ENCODE measurements around the gene KRT78.

Gene KRT78

DNA sequence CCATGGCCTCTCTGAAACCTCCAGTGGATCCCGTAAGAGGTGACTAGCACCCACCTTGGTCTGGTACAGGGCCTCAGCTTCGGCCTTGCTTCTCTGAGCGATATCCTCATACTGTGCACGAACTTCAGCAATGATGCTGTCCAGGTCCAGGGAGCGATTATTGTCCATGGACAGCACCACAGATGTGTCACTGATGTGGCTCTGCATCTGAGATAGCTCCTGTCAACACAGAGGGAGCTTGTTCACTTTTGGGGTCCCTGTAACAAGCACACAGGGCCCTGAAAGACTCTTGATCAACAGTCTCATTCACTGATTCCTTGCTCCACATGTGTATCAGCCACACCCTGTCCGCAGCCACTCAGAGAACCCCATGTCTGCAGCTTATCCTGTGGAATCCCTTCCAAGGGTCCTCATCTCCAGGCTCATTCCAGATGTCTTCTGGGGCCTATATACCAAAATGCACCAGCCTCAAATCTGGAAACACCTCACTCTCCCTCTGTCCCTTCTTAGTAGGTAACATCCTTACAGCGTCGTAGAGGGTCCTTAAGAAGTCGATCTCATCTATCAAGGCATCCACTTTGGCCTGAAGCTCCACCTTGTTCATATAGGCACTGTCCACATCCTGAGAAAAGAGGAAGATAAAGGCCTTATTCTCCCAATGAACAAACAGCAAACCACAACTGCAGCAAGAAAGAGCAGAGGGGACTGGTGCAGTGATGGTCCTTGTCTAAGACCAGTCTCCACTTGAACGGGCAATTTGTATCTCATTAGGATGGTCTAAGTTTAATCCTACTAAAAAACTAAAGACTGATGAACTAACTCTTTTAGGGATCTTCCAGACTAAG lies 56.4 kb downstream of the KRT78 start:
- Mint-ChIP-seq H3K27me3 (ENCODE audit: low read depth) (peaks cover 41% of the 10 kb centered on the region), H3K4me3 (no peak overlapping the region), H3K36me3 (ENCODE audit: low read depth) (no peaks in the 10 kb centered on the region), H3K27ac (no peak overlapping the region), H3K9me3 (no peaks in the 10 kb centered on the region), H3K4me1 (no peaks in the 10 kb centered on the region)
- TF ChIP-seq, protein P1, sequence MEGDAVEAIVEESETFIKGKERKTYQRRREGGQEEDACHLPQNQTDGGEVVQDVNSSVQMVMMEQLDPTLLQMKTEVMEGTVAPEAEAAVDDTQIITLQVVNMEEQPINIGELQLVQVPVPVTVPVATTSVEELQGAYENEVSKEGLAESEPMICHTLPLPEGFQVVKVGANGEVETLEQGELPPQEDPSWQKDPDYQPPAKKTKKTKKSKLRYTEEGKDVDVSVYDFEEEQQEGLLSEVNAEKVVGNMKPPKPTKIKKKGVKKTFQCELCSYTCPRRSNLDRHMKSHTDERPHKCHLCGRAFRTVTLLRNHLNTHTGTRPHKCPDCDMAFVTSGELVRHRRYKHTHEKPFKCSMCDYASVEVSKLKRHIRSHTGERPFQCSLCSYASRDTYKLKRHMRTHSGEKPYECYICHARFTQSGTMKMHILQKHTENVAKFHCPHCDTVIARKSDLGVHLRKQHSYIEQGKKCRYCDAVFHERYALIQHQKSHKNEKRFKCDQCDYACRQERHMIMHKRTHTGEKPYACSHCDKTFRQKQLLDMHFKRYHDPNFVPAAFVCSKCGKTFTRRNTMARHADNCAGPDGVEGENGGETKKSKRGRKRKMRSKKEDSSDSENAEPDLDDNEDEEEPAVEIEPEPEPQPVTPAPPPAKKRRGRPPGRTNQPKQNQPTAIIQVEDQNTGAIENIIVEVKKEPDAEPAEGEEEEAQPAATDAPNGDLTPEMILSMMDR (IDR thresholded peaks at IDR 0.05; ENCODE audit: unreplicated experiment in 3 of 3), result no peak

DNA sequence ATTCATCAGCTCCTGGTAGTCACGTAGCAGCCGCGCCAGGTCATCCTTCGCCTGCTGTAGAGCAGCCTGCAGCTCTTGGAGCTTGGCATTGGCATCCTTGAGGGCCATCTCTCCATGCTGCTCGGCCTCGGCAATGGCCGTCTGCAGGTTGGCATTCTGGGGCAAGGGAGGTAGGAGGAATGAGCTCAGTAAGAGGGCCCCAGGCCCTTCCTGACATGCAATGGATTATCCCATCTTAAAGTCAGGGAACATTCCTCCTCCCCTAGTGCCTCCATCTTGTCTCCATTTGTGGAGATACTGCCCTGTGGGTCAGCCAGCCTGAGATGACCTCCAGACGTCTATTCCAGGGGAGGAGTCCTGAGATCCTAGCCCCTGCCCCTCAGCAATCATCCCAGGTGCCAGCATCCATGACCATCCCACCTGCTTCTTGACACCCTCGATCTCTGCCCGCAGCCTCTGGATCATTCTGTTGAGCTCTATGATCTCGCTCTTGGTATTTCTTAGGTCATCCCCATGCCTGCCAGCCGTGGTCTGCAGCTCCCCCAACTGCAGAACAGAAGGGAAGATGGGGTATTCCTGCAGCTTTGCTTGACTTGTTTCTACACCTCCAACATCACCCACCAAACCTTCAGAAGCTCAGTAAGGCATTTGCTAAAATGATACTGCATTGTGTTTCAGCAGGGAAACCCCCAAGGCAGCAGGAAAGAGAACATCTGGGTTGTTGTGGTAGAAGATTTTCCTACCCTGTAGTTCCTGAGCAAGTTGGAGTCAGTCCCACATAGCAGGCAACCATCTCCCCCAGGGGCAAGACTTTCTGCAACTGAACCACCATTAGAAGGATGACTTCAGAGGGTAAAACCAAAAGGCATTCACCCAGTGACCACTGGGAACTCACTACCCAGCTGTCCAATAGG lies 57.3 kb downstream of the KRT78 start:
- H3K9me3 Mint-ChIP-seq, result no peaks in the 10 kb centered on the region
- TF ChIP-seq, protein P1 (IDR thresholded peaks at IDR 0.05; ENCODE audit: unreplicated experiment in 3 of 3), result no peak
- no peak overlapping the region for H3K27ac Mint-ChIP-seq
- peaks cover 45% of the 10 kb centered on the region for H3K27me3 Mint-ChIP-seq (ENCODE audit: low read depth)
- no peak overlapping the region for H3K4me3 Mint-ChIP-seq
- H3K36me3 Mint-ChIP-seq (ENCODE audit: low read depth), result no peaks in the 10 kb centered on the region
- no peaks in the 10 kb centered on the region for H3K4me1 Mint-ChIP-seq

DNA sequence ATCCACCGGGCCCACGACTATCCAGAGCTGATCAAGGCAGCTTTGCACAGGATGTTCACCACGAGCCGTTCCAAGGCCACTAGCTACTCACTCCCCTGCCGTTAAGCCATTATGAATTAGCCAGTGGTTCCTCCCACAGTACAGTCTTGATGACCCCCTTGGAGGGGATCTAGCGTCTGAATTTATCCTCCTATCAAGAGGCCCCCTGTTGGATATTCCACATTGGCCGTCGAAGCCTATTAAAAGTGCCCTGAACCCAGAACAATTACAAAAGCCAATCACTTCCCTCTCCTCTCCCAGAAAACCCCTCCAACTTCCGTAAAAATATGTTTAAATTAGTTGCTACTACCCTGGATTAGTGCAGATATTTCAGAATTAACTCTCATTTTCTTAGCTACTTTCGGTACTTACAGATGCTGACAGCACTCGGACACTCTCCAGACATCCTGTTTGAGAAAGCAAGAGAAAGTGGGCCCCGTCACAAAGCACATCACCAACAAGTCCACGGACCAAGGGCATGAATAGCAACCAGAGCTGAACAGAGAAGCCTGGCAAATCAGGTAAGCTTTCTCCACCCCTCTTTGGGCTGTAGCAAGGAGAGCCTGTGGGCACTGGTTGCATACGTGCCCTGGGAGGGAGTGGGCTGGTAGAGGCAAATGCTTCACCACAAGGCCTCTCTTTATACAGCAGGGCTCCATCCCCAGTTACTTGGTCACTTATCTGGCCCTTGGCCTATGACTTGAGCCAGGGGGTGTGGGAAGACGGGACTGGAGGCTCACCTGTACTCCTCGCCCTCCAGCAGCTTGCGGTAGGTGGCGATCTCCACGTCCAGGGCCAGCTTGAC lies 58.1 kb downstream of the KRT78 start:
- TF ChIP-seq, protein P1 (IDR thresholded peaks at IDR 0.05; ENCODE audit: unreplicated experiment in 3 of 3), result no peak
- Mint-ChIP-seq H3K36me3 (ENCODE audit: low read depth) (no peaks in the 10 kb centered on the region), H3K27me3 (ENCODE audit: low read depth) (peaks cover 47% of the 10 kb centered on the region), H3K4me3 (no peak overlapping the region), H3K27ac (no peak overlapping the region), H3K9me3 (no peaks in the 10 kb centered on the region), H3K4me1 (no peaks in the 10 kb centered on the region)

DNA sequence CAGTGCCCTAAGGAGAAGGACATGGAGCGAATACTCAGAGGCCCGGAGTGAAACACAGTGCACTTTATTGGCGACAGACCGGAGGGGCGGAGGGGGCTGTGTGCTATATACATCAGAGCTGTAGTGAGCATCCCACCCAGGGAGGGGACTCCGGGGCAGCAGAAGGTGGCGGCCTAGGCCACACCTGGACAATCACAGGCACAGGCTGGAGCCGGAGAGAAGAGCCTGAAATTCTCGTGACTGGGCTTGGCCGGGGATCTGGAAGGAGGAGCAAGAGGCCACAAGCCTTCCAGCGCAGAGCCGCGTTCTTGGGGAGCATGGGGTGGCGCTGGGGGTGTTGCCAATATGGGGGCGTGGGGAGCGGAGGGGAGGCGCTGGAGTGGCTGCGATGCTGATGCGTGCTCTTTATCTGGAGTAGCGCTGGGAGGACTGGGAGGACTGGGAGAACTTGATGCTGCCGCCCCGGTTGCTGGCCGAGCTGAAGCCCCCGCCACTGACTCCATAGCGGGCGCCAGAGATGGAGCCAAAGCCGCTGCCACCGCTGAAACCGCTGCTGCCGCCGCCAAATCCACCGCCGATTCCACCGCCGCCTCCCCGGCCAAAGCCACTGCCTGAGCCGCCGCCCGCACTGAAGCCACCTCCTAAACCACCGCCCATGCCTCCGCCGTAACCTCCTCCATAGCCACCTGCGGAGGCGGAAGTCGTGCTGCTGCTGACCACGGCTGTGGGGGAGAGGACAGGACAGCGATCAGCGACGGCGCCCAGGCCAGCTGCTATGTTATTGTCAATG lies 59.0 kb downstream of the KRT78 start:
- Mint-ChIP-seq H3K27me3 (ENCODE audit: low read depth) (peaks cover 54% of the 10 kb centered on the region), H3K36me3 (ENCODE audit: low read depth) (no peaks in the 10 kb centered on the region), H3K27ac (no peak overlapping the region), H3K9me3 (no peaks in the 10 kb centered on the region), H3K4me1 (no peaks in the 10 kb centered on the region), H3K4me3 (no peak overlapping the region)
- TF ChIP-seq, protein P1 (IDR thresholded peaks at IDR 0.05; ENCODE audit: unreplicated experiment in 3 of 3), result no peak

All from nephron (organoid).